ENCODE data around the gene ACTRT3.

DNA sequence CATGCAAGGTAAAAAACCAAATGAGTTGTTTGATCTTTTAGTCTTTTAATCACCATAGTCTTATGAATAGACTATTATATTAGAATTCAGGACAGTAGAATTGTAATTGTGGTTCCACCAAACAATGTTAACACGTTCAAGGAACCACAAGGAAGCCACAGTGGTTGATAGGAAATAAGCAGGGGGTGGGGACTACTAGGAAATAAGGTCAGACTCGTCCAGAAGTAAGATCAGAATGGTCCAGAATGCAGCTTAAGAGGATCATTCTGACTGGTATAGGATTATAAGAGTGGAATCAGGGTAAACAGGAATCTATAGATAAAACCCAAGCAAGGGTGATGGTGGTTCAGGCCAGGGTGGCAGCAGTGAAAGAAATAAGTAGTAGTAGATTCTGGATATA is 11.4 kb upstream of the ACTRT3 start:
- TF ChIP-seq ELK4 (IDR thresholded peaks at IDR 0.05; ENCODE audit: borderline replicate concordance, low read depth, low read length) (no peak), CTCF (tag by site-specific recombination; IDR thresholded peaks at IDR 0.05) (no peak), HOXA7 (CRISPR knock-in tag; IDR thresholded peaks at IDR 0.05; ENCODE audit: borderline replicate concordance) (no peak), ZBTB21 (tag by site-specific recombination; IDR thresholded peaks at IDR 0.05) (no peak), KLF10 (tag by site-specific recombination; IDR thresholded peaks at IDR 0.05) (no peak)

Measured in HEK293 (cell line).